ENCODE results near the gene GPR83. TPM values are rescaled to one million over a fixed set of nuclear protein-coding genes. Genes with fewer than 3 reads are reported as not detected.
"Not testable (repeated sequence)": the region's sequence is repeated elsewhere in the genome, so short reads cannot be mapped to it uniquely, and the experiment has no call there.

The GPR83 gene
- total and polyA plus RNA-seq, 2 donors (not counting 1 experiment from before 2014, with no cell fraction given), result 0.05 TPM; not detected in 1

DNA sequence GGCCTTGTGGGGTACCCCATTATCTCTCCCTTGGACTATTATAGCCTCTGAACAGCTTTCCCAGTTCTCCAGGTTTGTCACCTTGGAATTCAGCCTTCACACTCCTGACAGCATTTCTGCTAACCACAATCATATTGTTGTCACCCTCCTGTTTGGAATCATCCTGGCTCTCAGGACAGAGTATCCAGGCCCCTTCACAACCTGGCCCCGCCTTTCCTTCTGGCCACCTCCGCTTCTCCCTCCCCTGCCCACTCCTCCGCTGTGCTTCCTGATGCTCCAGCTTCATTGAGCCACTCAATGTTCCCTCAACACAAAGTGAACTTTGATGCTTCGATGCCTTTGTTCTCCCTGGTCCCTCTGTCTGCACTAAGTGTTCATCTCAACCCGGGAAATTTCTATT lies 3.1 kb downstream of the GPR83 start:
- Histone ChIP-seq H2AFZ (ENCODE audit: low read length) (no peak overlapping the region), H3K27me3 (ENCODE audit: control insufficient read depth, insufficient read depth, low read length) (peaks cover 32% of the 10 kb centered on the region)

DNA sequence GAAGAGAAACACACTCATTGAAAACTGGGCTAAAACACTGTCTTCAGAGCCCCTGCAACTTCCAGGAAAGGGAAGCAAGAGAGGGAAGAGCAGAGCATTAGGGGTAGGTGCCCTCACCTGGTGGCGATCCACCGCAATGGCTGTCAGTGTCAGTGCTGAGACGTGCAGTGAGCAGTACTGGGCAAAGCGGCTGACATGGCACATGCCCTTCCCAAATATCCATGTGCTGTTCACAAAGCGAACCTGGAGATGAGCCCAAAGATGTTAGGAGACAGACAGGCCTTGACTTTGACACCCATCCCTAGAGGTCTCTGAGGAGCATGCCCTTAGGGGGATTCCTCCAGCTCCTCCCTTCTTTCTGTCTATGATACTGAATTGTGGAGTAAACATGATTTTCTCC lies 4.9 kb downstream of the GPR83 start:
- H3K4me3 ChIP-seq (replicated peaks in 1 of 4; ENCODE audit: control extremely low read depth in 1 of 4, insufficient read depth in 1 of 4, low read depth in 3 of 4, low read length in 4 of 4), result no peak overlapping the region
- H2AFZ ChIP-seq (ENCODE audit: low read length), result no peak overlapping the region
- H4K20me1 ChIP-seq (ENCODE audit: control insufficient read depth, extremely low read depth, insufficient read depth, low read length), result no peaks in the 10 kb centered on the region
- H3K79me2 ChIP-seq (ENCODE audit: control insufficient read depth, insufficient read depth, low read length), result no peaks in the 10 kb centered on the region
- no peaks in the 10 kb centered on the region for H3K4me1 ChIP-seq (ENCODE audit: control insufficient read depth, extremely low read depth, insufficient read depth, low read length)
- no peak overlapping the region for H3K4me2 ChIP-seq (ENCODE audit: extremely low read depth, insufficient read depth, low read length)
- TF ChIP-seq, protein P1, sequence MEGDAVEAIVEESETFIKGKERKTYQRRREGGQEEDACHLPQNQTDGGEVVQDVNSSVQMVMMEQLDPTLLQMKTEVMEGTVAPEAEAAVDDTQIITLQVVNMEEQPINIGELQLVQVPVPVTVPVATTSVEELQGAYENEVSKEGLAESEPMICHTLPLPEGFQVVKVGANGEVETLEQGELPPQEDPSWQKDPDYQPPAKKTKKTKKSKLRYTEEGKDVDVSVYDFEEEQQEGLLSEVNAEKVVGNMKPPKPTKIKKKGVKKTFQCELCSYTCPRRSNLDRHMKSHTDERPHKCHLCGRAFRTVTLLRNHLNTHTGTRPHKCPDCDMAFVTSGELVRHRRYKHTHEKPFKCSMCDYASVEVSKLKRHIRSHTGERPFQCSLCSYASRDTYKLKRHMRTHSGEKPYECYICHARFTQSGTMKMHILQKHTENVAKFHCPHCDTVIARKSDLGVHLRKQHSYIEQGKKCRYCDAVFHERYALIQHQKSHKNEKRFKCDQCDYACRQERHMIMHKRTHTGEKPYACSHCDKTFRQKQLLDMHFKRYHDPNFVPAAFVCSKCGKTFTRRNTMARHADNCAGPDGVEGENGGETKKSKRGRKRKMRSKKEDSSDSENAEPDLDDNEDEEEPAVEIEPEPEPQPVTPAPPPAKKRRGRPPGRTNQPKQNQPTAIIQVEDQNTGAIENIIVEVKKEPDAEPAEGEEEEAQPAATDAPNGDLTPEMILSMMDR (conservative IDR thresholded peaks at IDR 0.05 in 1 of 2, IDR thresholded peaks at IDR 0.05 in 1 of 2; ENCODE audit: low read depth in 1 of 2, low read length in 2 of 2), result no peak
- TF ChIP-seq EZH2 (IDR thresholded peaks at IDR 0.05; ENCODE audit: low read length, missing control alignments), result no peak
- no peaks in the 10 kb centered on the region for H3K36me3 ChIP-seq (ENCODE audit: control insufficient read depth, insufficient read depth, low read length)
- peaks cover 23% of the 10 kb centered on the region for H3K27me3 ChIP-seq (ENCODE audit: control insufficient read depth, insufficient read depth, low read length)
- no peak for DNase-seq (ENCODE audit: low read depth in 2 of 2)
- H3K9me3 ChIP-seq (ENCODE audit: control insufficient read depth, insufficient read depth, low read depth, low read length), result no peaks in the 10 kb centered on the region
- H3K27ac ChIP-seq (ENCODE audit: insufficient read depth, low read length), result no peak overlapping the region
- H3K9ac ChIP-seq (ENCODE audit: insufficient read depth, low read length), result no peak overlapping the region

More for the DNA sequence above, 3.1 kb downstream of the GPR83 start:
- TF ChIP-seq EZH2 (IDR thresholded peaks at IDR 0.05; ENCODE audit: low read length, missing control alignments), result no peak
- TF ChIP-seq, protein P1 (conservative IDR thresholded peaks at IDR 0.05 in 1 of 2, IDR thresholded peaks at IDR 0.05 in 1 of 2; ENCODE audit: low read depth in 1 of 2, low read length in 2 of 2), result no peak
- H3K9me3 ChIP-seq (ENCODE audit: control insufficient read depth, insufficient read depth, low read depth, low read length), result no peaks in the 10 kb centered on the region
- no peaks in the 10 kb centered on the region for H3K79me2 ChIP-seq (ENCODE audit: control insufficient read depth, insufficient read depth, low read length)
- H3K4me2 ChIP-seq (ENCODE audit: extremely low read depth, insufficient read depth, low read length), result no peak overlapping the region
- DNase-seq (ENCODE audit: low read depth in 2 of 2), result no peak
- no peak overlapping the region for H3K4me3 ChIP-seq (replicated peaks in 1 of 4; ENCODE audit: control extremely low read depth in 1 of 4, insufficient read depth in 1 of 4, low read depth in 3 of 4, low read length in 4 of 4)
- H3K9ac ChIP-seq (ENCODE audit: insufficient read depth, low read length), result no peak overlapping the region
- H4K20me1 ChIP-seq (ENCODE audit: control insufficient read depth, extremely low read depth, insufficient read depth, low read length), result no peaks in the 10 kb centered on the region
- no peaks in the 10 kb centered on the region for H3K4me1 ChIP-seq (ENCODE audit: control insufficient read depth, extremely low read depth, insufficient read depth, low read length)
- H3K27ac ChIP-seq (ENCODE audit: insufficient read depth, low read length), result no peak overlapping the region
- no peaks in the 10 kb centered on the region for H3K36me3 ChIP-seq (ENCODE audit: control insufficient read depth, insufficient read depth, low read length)

DNA sequence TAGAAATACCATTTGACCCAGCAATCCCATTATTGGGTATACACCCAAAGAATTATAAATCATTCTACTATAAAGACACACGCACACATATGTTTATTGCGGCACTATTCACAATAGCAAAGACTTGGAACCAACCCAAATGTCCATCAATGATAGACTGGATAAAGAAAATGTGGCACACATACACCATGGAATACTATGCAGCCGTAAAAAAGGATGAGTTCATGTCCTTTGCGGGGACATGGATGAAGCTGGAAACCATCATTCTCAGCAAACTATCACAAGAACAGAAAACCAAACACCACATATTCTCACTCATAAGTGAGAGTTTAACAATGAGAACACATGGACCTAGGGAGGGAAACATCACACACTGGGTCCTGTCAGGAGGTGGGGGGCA lies 9.3 kb downstream of the GPR83 start:
- not testable (repeated sequence) for H3K36me3 ChIP-seq (ENCODE audit: control insufficient read depth, insufficient read depth, low read length); H4K20me1 ChIP-seq (ENCODE audit: control insufficient read depth, extremely low read depth, insufficient read depth, low read length); H3K27ac ChIP-seq (ENCODE audit: insufficient read depth, low read length); H3K4me2 ChIP-seq (ENCODE audit: extremely low read depth, insufficient read depth, low read length); H2AFZ ChIP-seq (ENCODE audit: low read length); DNase-seq (ENCODE audit: low read depth in 2 of 2); H3K9ac ChIP-seq (ENCODE audit: insufficient read depth, low read length); H3K4me3 ChIP-seq (replicated peaks in 1 of 4; ENCODE audit: control extremely low read depth in 1 of 4, insufficient read depth in 1 of 4, low read depth in 3 of 4, low read length in 4 of 4); H3K79me2 ChIP-seq (ENCODE audit: control insufficient read depth, insufficient read depth, low read length); H3K27me3 ChIP-seq (ENCODE audit: control insufficient read depth, insufficient read depth, low read length); H3K4me1 ChIP-seq (ENCODE audit: control insufficient read depth, extremely low read depth, insufficient read depth, low read length); H3K9me3 ChIP-seq (ENCODE audit: control insufficient read depth, insufficient read depth, low read depth, low read length)

All from fibroblast of lung (primary cell).